Activated gamma-delta T cell treated with anti-CD3 and anti-CD28 coated beads, Interleukin-2, amount 50 U/mL, for 16 hours (primary cell): ENCODE measurements around the gene SUN5.

Experiments used
- DNase-seq: peaks from one replicate; pipeline ENCODE4 v3.0.0-alpha.2; 2020; ENCODE audit warnings: low read depth

The SUN5 gene

DNA sequence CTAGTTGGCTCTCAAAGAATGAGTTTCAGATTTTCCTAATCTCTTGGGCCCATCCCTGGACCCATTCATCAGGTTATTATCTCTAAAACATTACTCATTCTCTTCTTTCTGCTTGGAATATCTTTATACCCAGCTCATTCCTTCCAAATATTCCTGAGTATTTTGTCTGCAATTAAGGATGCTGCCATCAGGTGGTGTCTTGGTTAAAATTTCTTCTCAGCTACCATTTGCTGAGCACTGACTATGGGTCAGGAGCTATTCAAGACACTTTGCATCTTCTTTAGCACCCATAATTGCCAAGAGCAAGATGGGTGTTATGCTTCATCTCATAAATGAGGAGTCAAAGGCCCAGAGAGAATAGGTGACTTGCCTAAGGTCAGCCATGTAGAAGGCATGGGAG, 8.4 kb downstream of the SUN5 start:
- no peak for DNase-seq

DNA sequence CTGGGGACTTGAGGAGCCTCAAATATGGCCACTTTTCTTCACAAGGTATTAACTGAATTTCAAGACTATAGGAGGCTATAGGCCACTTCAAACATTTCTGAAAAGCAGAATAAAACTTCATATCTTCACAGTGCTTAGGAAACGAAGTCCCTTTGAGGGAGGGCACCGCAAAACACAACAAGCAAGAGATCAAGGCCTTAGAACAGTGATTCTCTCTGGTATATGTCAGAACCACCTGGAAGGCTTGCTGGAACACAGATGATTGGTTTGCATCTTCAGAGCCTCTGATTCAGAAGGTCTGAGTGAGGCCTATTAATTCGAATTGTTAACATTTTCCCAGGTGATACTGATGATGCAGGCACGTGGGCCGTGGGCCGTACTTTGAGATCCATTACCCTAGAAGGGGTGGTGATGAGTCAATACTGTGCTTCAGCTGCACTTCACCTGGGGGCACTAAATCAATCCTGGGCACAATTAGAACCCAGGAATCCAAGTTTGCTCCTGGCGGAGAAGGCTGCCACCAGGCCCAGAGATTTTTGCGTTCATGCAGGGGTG, 10.7 kb downstream of the SUN5 start:
- DNase-seq = no peak

DNA sequence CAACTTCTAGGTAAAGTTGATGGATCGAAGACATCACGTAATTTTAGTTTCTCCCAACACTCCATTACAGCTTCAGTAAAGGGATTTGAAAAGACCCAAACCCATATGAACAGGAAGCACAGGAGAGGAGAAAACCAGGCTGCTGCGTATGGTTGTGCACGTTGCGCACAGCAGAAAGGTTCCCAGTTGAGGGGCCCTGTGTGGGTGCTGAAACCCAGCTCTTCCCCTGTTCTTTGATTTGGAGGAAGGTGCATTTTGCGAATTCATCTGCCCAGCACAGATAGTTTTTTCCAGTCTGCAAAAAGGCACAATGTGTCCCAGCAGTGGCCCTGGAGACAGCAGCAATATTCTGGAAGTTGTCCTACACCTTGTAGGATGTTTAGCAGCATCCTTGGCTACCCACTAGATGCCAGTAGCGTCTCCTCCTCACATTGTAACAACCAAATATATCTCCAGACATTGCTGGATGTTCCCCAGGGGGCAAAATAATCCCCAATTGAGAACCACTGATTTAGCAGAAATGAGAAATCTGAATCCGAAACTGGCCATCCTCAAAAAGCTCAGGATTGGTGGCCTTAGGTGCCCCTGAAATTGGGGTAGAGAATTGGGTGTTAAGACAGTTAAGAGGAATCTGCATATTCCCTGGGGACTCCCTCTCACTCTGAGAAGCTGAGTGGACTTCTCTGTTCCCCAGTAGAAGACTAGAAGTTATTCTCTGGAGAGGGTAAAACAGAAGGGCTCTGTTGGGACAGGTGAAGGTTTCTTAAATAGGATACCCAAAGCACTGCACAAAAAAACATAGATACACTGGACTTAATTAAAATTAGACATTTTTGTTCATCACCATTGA, 12.2 kb downstream of the SUN5 start:
- no peak for DNase-seq

DNA sequence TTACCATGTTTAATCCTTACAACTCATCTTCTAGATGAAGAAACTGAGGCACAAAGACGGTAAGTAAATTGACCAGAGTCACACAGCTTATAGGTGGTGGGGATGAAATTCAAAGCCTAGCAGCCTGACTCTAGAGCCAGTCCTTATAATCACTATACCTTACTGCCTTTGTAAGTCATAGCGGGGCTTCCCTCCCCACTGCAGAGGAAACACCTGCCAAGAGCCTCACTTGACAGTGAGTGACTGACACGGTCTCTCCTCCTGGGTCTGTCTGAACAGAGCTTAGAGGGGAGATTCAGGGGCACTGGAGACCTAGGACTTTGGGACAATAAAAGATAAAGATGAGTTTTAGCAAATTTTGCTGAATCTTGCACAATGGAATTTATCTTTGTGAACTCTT, 12.8 kb downstream of the SUN5 start:
- DNase-seq = no peak

DNA sequence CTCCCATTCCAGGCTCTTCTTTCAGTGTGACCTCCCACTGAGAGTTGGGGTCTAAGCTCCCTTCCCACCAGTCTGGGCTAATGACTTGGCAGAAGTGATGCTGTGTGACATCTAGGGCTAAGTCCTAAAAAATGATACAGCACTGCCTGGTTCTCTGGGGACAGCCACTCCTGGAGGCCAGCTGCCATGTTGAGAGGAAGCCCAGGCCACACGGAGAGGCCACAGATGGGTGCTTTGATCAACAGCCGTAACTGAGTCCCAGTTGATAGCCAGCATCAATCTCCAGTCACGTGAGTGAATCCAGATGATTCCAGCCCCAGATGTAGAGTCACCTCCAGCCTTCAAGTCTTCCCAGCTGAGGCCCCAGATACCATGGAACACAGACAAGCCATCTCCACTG, 13.8 kb downstream of the SUN5 start:
- DNase-seq = no peak

DNA sequence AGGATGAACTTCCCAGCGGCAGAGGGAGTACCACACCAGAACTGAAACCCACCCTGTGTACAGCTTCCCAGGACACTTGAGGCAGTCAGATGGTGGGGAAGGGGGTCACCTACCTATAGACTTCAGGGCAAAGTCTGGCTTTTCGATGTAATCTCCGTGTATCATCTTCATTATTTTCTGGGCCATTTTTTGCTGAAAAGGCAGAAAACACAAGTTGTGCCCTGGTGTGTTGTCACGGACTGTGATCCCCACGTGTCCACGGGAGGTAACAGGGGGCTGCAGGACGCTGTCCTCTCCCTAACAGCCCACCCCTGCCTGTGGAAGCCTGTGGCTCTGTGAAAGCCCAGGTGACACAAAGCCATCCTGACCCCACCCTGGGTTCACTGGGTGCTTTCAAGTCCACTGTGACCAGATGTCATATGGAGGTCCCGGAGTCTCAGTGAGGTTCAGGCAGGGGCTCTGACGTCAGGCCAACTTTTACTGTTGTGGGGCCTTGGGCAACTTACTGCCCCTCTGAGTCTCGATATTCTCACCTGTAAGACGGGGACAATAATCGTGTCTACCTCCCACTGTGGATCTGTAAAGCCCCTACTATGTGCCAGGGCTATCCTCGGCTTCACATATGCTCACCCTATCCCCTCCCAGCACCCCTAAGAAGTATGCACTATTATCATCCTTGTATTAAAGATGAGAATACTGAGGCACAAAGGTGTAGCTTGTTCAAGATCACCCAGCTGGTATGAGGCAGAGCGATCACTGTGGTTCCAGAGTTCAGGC, 14.5 kb downstream of the SUN5 start:
- DNase-seq = no peak

DNA sequence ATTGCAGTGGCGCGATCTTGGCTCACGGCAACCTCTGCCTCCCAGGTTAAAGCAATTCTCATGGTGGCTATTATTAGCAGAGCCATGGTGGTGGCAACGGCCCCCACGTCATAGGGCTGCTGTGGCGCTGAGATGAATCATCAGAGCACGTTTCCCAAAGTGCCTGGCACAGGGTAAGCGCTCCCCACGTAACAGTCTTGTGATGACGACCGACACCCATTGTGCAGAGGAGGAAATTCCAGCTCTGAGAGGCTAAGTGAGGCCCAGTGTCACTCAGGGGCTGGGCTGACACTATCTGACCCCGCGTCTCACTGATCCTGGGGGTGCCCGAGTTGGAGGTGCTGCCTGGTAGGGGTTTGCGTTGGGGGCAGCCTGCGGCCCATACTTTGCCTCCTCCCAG, 16.2 kb downstream of the SUN5 start:
- no peak for DNase-seq

DNA sequence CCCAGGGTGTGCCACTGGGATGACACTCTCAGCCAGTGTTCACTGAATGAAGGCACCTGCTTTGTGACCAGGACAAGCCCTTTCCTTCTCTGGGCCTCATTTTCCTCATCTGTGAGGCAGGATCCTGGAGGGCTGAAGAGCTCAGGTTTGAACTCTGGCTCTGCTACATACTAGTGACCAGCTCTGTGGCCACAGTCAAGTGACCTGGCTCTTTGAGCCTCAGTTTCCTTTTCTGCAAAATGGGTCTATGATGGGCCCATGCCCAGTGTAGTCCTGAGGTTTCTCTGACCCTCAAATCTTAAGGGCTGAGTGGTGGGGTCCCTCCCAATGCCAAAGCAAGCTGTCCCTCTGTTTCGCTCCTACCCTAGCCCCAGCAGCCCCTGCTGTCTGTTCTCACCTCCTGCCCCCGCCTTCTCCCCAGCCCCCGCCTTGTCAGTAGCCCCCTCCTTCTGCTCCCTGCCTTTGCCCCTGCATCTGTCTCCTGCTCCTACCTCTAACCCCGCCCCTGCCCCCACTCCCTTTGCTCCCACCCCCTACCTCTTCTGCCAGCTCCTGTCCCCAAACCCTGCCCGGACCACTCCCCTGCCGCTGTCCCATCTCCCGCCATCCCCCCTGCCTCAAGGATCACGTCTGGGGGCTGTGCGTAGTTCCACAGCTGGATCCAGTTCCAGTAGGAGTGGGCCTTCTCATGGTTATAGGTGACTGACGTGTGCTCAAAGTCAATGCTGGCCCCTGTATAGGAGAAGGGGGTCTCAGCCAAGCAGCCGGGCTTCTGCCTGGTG, 17.0 kb downstream of the SUN5 start:
- DNase-seq = no peak

DNA sequence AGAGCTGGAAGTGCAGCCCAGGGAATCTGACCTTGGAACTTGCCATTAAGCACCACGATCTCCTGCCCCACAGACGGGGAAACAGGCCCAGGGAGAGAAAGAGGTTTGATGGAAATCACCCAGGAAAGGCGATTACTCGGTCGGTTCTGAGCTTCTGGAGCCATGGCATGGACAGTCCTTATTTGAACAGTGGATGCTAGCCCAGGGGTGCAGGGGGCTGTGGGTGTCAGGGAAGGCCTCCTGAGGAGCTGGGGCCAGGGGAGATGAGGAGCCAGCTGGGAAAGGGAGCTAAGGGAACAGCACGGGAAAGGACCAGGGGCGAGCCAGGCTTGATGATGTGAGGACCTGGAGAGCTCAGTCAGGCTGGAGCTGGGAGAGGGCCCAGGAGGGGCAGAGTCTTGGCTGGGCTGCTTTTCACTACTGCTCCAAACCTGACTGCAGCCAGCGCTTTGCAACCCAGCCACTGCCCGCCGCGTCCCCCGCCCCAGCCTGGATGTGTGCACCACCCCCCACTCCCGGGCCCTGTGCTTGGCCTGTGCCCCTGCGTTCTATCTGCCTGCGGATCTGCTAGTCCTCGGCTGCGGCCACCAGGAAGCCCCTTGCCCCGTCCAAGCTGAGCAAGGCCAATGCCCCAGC, 17.8 kb downstream of the SUN5 start:
- DNase-seq = no peak

DNA sequence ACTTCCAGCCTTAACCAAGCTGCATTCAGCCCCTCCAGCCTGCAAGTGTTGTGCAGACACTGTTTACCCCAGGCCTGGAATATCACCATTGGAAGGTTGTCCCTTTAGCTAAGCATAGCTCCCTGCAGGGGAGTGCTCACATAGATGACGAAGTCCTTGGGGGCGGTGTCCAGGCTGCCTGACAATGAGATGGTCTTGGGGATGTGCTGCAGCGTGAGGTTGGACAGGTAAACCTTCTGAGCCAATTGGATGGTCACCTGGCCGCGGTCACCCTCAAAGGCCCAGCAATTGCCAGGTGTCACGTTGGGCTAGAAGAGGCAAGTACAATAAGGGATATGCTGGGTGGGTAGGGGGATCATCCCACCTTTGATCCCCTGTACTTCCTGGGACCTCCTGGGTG, 18.6 kb downstream of the SUN5 start:
- DNase-seq = no peak

DNA sequence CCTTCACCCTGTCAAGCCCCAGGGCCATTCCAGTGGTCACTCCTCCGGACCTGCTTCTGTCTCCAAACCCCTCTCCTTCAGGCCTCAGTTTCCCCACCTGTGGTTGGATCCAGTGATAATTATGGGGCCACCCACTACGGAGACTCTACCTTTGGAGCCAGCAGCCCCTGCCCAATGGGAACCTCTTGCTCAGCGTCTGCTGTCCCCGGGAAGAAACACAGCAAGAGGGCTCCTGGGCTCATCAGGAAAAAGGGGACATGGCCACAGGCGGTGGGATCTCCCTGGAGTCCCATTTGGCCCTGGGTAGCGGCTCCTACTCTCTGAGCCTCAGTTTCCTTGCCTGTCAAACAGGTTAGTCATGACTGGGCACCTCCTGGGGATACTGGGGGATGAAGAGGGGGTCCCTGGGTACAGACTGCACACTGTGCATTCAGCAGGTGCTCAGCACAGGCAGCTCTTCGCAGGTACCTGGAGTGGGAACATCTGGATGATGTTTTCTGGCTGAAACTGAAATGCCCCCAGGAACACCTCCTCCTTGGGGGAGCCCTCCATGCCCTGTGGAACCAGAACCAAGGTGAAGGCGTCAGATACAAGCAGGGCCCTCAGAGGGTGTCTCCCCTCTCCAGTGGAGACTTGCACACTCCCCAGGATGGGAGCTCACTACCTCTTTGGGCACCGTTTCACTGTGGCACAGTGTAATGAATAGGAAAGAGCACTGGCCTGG, 19.4 kb downstream of the SUN5 start:
- no peak for DNase-seq

DNA sequence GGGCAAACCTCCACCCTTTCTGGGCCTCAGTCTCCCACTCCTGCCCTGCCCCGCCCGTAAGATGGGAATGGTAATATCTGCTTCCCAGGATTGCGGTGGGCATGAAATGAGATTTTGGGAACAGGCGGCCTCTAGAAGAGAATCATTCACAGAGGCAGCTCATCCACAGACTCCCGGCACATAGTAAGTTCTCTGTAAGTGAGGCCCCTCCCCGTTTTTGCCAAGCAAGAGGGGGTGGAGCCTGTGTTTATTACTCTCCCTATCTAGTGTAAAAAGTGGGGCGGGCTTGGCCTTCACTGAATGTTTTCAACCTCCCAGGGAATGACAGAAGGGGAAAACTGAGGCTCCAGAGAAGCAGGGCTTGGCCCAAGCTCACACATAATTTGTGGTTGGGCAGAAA, 20.0 kb downstream of the SUN5 start:
- DNase-seq = no peak

DNA sequence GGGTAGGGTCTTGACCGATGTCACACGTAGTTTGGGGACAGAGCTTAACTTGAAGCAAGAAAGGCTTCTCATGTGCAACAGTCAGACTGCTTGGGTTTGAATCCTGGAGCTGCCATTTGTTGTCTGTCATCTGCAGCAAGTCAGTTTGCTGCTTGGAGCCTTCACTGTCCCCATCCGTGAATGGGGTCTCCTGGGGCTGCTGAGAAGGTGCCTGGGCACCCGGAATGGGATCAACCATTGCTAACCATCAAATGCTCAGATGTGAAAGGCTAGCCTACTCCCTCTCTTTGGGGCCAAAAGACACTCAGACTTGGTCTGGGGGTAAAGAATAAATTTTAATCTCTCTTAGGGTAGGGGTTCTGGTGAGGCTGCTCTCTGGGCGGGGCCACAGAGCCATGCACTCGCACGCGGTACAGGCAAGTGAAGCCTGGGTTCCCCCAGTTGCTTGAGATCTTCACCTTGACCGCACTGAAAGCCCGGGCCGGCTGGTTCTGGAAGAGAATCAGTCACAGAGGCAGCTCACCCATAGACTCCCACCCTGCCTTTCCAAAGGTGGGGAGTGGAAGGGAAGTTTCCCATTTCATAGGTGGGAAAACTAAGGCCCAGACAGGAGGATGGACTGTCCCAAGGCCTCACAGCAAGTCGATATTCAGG, 20.6 kb downstream of the SUN5 start:
- no peak for DNase-seq

DNA sequence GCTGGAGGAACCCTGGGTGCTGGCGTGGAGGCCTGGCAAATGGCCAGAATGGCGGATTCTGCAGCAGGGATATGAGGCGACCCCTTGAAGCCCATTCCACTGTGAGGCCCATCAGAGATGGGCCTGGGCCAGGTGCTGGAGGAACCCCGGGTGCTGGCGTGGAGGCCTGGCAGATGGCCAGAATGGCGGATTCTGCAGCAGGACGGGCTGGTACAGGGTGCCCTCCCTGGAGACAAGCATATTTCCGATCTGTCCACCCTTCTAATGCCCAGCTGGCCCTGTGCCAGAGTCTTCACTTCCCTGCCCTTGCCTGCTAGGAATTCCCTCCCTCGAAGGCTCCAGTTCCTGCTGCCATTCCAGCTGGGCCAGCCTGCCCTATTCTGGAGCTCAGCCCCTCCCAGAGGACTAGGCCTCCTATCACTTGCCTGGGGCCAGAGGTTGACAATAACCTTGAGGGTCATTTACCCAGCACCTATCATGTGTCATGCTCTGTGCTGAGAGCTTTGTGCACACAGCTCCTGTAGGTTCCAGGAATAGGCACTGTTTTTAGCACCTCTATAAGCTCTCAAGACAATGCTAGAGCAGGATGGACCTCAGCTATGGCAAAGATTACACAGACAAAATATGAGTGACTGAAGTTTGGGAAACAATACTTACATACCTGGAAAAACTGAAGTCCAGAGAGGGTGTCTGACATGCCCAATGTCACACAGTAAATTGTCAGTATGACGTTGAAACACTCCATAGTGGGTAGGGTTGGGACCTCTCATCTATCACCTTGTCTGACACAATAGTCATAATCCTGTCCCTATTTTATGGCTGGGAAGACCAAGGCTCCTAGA, 21.4 kb downstream of the SUN5 start:
- DNase-seq = no peak

DNA sequence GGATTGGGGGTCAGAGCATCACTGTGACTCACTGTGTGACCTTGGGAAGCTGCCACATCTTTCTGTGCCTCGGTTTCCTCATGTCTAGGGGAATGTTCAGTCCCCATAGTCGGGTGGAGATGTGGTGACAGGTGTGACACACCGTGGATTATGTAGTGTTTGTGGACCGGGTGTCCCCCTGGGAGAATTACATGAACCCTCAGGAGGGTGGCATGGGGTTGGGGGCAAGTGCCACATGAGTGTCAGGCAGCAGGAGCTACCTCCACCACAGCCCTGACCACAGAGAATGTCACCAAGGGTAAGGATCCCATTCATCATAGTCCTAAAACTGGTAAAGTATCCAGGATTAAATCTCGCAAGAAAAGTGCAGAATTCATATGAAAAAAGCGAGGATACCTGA, 23.2 kb downstream of the SUN5 start:
- DNase-seq = no peak

DNA sequence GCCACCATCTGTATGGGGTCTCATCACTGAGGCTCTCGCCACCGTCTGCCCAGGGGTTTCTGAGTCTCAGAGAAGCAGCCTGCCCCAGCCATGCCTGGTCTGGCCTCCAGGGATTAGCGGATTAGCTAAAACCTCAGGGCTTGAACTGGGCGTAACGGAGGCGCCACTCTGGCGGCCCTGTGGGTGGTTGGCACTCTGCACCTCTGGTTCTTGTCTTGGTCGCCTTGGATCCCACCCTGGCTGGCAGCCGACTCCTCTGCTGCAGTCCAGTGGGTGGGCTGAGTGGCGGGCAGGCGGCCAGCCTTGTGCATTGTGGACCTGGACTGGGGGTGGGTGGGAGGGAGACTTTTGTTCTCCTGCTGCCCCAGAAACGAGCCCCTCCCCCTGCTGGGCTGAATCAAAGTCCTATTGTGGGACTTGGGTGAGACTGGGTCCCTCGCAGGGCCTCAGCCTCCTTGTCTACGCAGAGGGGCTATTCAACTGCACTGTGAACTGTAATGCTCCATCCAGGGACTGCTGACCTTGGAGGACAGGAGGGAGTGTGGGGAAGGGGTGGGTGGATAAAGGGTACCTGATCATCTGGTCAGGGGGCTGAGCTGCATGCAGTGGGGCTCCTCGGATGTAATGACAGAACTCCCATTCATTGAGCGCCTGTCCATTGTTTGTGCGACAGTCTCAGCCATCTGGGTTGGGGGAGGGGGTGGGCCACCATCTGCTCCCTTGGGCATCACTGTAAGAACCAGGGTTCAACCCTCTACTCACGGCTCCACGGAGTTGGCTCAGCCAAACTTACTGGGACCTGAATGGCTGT, 23.9 kb downstream of the SUN5 start:
- DNase-seq = no peak

DNA sequence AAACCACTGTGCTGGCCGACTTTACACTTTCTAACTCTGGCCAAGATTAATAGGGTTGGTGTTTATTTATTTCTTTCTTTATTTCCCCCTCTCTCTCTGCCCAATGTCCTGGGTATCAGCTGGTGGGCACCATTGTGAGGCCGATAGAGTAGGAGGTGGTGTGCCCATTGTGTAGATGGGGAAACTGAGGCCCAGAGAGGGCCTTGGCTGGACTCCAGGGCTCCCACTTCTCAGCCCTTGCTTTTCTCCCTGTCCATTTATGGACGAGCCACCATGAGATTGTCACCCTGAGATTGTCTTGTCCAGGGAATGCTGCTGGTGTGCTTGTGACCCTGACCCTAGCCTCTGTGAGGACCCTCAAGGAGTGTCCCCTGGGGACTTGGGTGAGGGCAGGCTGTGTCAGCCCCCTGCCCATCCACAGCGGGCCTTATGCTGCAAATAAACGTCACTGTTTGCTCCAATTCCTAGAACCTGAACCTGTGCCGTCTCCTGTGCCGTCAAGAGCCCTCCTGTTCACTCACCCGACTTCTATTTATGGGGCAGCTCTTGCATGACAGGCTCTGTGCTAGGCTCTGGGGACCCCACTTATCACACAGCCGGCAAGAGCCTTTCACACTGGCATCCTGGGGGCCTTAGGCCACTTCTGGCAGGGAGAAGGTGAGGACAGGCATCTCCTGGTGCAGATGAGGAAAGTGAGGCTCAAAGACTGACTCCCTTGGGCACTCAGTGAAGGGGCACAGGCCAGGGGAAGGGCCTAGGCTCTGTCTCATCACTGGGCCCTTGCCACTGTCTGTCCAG, 24.8 kb downstream of the SUN5 start:
- no peak for DNase-seq

DNA sequence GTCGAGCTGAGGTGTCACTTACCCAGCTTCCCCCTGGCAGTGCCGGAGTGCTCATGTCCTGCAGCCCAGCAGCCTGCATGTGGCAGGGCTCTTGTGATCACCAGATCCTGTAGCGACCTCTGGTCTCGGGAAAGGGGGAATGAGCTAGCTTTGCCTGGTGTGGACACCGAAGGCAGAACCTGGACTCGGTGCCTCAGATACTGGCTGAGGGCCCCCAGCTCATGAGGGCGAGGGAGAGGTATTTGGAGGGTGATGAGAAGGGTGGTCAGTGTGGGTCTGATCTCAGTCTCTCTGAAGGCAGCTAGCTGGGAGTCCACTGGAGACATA, 26.3 kb downstream of the SUN5 start:
- no peak for DNase-seq
